Endothelial cell of umbilical vein (primary cell): ENCODE measurements around the gene CFAP97D1. TPM values are rescaled to one million over a fixed set of nuclear protein-coding genes. Genes with fewer than 3 reads are reported as not detected.

Experiments
- BruUV-seq: library from RNA; stranded (reverse); fragments of 400-500 nt; replicated peaks from 2 replicates; lab custom pipeline; 2021; lab: Mats Ljungman, UMichigan
- CTCF ChIA-PET: fragments of 300-600, 350-600 bp; sonication (Branson Sonifier 250); formaldehyde crosslinking; loops from one replicate; lab custom pipeline; 2021; ENCODE audit warnings: antibody characterized with exemption, inconsistent platforms; lab: Charles Lee
- POLR2A ChIA-PET: fragments of 300-600, 350-600 bp; sonication (Branson Sonifier 250); formaldehyde crosslinking; loops from one replicate; lab custom pipeline; 2021; ENCODE audit warnings: antibody characterized with exemption, inconsistent platforms; lab: Charles Lee
- DNase-seq: peaks from one replicate; pipeline ENCODE4 v3.0.0-alpha.2; 2011; ENCODE audit warnings: low read depth, low spot score
- FAIRE-seq: peaks from 2 replicates; lab custom pipeline; 2011; peaks lifted over from hg19 to GRCh38; lab: Jason Lieb, UNC
- H2AFZ ChIP-seq: 2 replicates; pipeline ENCODE4 v1.6.0; 2012; ENCODE audit warnings: low read depth, low read length, control low read depth, inconsistent platforms
- H3K27ac ChIP-seq: 2 replicates; pipeline ENCODE4 v1.5.1; 2011; ENCODE audit warnings: low read depth, mild to moderate bottlenecking, control low read depth, low read length, moderate library complexity; ENCODE audit not compliant: insufficient read depth
- H3K27me3 ChIP-seq, 2 experiments: 2 replicates each; pipeline versions ENCODE4 v1.6.0 to v1.6.1; 2011; ENCODE audit warnings: low read length in 2 of 2, mixed read lengths in 1 of 2; ENCODE audit not compliant: control insufficient read depth in 2 of 2, insufficient read depth in 2 of 2
- H3K36me3 ChIP-seq, 2 experiments: 2 replicates in 1 of 2; 3 replicates in 1 of 2; pipeline ENCODE4 v1.5.1; 2011; ENCODE audit warnings: low read length in 2 of 2, mild to moderate bottlenecking in 1 of 2, moderate library complexity in 1 of 2; ENCODE audit not compliant: control insufficient read depth in 2 of 2, insufficient read depth in 2 of 2; ENCODE audit errors: extremely low read depth in 1 of 2
- H3K4me1 ChIP-seq: 3 replicates; pipeline ENCODE4 v1.5.1; 2011; ENCODE audit warnings: mild to moderate bottlenecking, low read length; ENCODE audit not compliant: control insufficient read depth, insufficient read depth; ENCODE audit errors: extremely low read depth
- H3K4me2 ChIP-seq: 2 replicates; pipeline ENCODE4 v1.6.1; 2011; ENCODE audit warnings: low read length, control low read depth, mixed read lengths; ENCODE audit not compliant: insufficient read depth
- H3K4me3 ChIP-seq, 3 experiments: fragments of 200-600 bp in 1 of 3; sonication (generic), shearing (Covaris generic) in 1 of 3; replicated peaks in 1 of 3; 2 replicates each; pipeline ENCODE4 v1.5.1; 2011 to 2016; ENCODE audit warnings: control low read depth in 3 of 3, low read length in 3 of 3, mild to moderate bottlenecking in 2 of 3, inconsistent platforms in 1 of 3, low read depth in 1 of 3, moderate library complexity in 1 of 3; ENCODE audit not compliant: insufficient read depth in 1 of 3
- H3K79me2 ChIP-seq: 2 replicates; pipeline ENCODE4 v1.6.0; 2012; ENCODE audit warnings: low read length, inconsistent platforms; ENCODE audit not compliant: control insufficient read depth, insufficient read depth
- H3K9ac ChIP-seq: replicated peaks from 2 replicates; pipeline ENCODE3; 2011; ENCODE audit warnings: low read length, control low read depth; ENCODE audit not compliant: insufficient read depth; ENCODE audit errors: extremely low read depth
- H3K9me1 ChIP-seq: replicated peaks from 3 replicates; pipeline ENCODE4 v1.6.0; 2011; ENCODE audit warnings: mild to moderate bottlenecking, low read length; ENCODE audit not compliant: control insufficient read depth, insufficient read depth; ENCODE audit errors: extremely low read depth
- H3K9me3 ChIP-seq: replicated peaks from 2 replicates; pipeline ENCODE4 v1.5.1; 2012; ENCODE audit warnings: low read length, inconsistent platforms; ENCODE audit not compliant: control insufficient read depth, insufficient read depth
- H4K20me1 ChIP-seq: replicated peaks from 2 replicates; pipeline ENCODE3; 2011; ENCODE audit warnings: mild to moderate bottlenecking, low read length; ENCODE audit not compliant: control insufficient read depth, insufficient read depth; ENCODE audit errors: extremely low read depth
- EZH2 ChIP-seq: IDR thresholded peaks from 2 replicates; pipeline ENCODE4 v1.6.1; 2012; ENCODE audit warnings: borderline replicate concordance, low read depth, mild to moderate bottlenecking, moderate library complexity, low read length, inconsistent platforms; ENCODE audit not compliant: severe bottlenecking
- FOS ChIP-seq: IDR thresholded peaks from 2 replicates; pipeline ENCODE4 v1.6.1; 2011; ENCODE audit warnings: mild to moderate bottlenecking, low read length, moderate library complexity, borderline replicate concordance; ENCODE audit not compliant: insufficient read depth
- GATA2 ChIP-seq: IDR thresholded peaks from 2 replicates; pipeline ENCODE4 v1.7.0; 2011; ENCODE audit warnings: low read depth, mild to moderate bottlenecking, moderate library complexity, mixed read lengths, low read length; ENCODE audit not compliant: insufficient read length, insufficient read depth
- JUN ChIP-seq: IDR thresholded peaks from 2 replicates; pipeline ENCODE4 v1.6.1; 2011; ENCODE audit warnings: borderline replicate concordance, low read depth; ENCODE audit not compliant: insufficient read length, insufficient read depth
- MYC ChIP-seq: IDR thresholded peaks from one replicate; pipeline ENCODE4 v1.6.1; 2011; ENCODE audit warnings: mild to moderate bottlenecking, low read depth, low read length
- POLR2A ChIP-seq: IDR thresholded peaks from 2 replicates; pipeline ENCODE4 v1.6.1; 2012; ENCODE audit warnings: low read depth, mild to moderate bottlenecking, control low read depth, low read length
- POLR2AphosphoS5 ChIP-seq: IDR thresholded peaks from 2 replicates; pipeline ENCODE4 v1.6.1; 2012; ENCODE audit warnings: low read depth, mild to moderate bottlenecking, control low read depth, low read length, moderate library complexity; ENCODE audit not compliant: insufficient read depth
- dilution Hi-C: fragments of 300-500 bp; cut with MboI; formaldehyde crosslinking; loops from one replicate; pipeline ENCODE4 v1.15.0; 2019; ENCODE audit warnings: low sequenced_read_pairs; ENCODE audit not compliant: extremely low pct_ligation_motif_present
- intact Hi-C: fragments of 100-400 bp; cut with micrococcal nuclease; formaldehyde crosslinking; loops from one replicate; pipeline ENCODE4 v1.10.0; 2022
- polyA plus RNA-seq, 4 experiments: library from polyadenylated mRNA; depleted of rRNA in 3 of 4; stranded (reverse) in 3 of 4; unstranded in 1 of 4; fragments of >200 nt; gene quantifications; 2 replicates each; pipeline versions ENCODE4 v1.2.1 to v1.2.3, GENCODE V29; 2011 to 2012; ENCODE audit warnings: missing spikeins in 1 of 4
- total RNA-seq: library from RNA; stranded (reverse); gene quantifications from 2 replicates; pipeline ENCODE4 v1.2.3, GENCODE V29; 2021
- TF ChIP-seq, protein P1 (sequence below), 2 donors: IDR thresholded peaks; 1 replicate in 1 of 2; 2 replicates in 1 of 2; pipeline ENCODE4 v1.5.1; 2011; ENCODE audit warnings: low read length in 2 of 2, mild to moderate bottlenecking in 2 of 2, moderate library complexity in 2 of 2, control low read depth in 1 of 2, inconsistent platforms in 1 of 2, low read depth in 1 of 2; ENCODE audit not compliant: insufficient read depth in 1 of 2; ENCODE audit errors: extremely low read depth in 1 of 2
- TF ChIP-seq, protein P2 (sequence below): IDR thresholded peaks from 2 replicates; pipeline ENCODE4 v1.6.1; 2011; ENCODE audit not compliant: insufficient read depth, insufficient read length

CFAP97D1 gene
- total and polyA plus RNA-seq, 2 donors (not counting 3 experiments of a cell fraction or from before 2014, with no cell fraction given) = not detected

DNA sequence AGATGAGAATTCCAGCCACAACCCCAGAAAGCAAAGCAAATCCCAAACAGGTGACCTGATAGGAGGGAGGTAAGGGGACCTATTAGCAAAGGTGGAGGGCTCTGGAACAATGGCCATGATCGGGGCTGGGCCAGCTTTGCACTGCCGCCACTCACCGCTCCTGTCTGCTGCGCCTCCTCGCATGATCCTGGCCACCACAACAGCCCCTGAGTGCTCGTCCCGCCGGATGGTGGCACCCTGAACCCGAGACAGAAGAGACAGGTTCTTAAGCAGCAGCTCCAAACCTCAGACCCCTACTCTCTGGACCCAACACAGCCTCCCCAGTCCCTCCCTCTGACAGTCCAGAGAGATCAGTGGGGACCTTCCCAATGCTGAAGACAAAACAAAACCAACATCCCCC is 47.4 kb downstream of the CFAP97D1 start:
- no TSS peak for BruUV-seq
- H2AFZ ChIP-seq = no peak overlapping the region
- intact Hi-C loops = no loop called here
- H3K27me3 ChIP-seq = no peaks in the 10 kb centered on the region
- H3K9me1 ChIP-seq = no peaks in the 10 kb centered on the region
- no peak for TF ChIP-seq FOS
- TF ChIP-seq JUN = no peak
- TF ChIP-seq, protein P1, sequence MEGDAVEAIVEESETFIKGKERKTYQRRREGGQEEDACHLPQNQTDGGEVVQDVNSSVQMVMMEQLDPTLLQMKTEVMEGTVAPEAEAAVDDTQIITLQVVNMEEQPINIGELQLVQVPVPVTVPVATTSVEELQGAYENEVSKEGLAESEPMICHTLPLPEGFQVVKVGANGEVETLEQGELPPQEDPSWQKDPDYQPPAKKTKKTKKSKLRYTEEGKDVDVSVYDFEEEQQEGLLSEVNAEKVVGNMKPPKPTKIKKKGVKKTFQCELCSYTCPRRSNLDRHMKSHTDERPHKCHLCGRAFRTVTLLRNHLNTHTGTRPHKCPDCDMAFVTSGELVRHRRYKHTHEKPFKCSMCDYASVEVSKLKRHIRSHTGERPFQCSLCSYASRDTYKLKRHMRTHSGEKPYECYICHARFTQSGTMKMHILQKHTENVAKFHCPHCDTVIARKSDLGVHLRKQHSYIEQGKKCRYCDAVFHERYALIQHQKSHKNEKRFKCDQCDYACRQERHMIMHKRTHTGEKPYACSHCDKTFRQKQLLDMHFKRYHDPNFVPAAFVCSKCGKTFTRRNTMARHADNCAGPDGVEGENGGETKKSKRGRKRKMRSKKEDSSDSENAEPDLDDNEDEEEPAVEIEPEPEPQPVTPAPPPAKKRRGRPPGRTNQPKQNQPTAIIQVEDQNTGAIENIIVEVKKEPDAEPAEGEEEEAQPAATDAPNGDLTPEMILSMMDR (IDR thresholded peaks at IDR 0.05; ENCODE audit: extremely low read depth in 1 of 2, insufficient read depth in 1 of 2, low read depth in 1 of 2, low read length in 2 of 2) = no peak
- TF ChIP-seq EZH2 = no peak
- no peak for TF ChIP-seq POLR2AphosphoS5
- TF ChIP-seq, protein P2, sequence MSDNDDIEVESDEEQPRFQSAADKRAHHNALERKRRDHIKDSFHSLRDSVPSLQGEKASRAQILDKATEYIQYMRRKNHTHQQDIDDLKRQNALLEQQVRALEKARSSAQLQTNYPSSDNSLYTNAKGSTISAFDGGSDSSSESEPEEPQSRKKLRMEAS = no peak
- no peak for TF ChIP-seq MYC
- TF ChIP-seq POLR2A = no peak
- no peak for TF ChIP-seq GATA2
- H3K9me3 ChIP-seq = no peaks in the 10 kb centered on the region
- peaks cover 2 to 5% of the 10 kb centered on the region in 2 experiments for H3K36me3 ChIP-seq
- FAIRE-seq (no peak), DNase-seq (no peak)
- no peaks in the 10 kb centered on the region for H4K20me1 ChIP-seq
- dilution Hi-C loops = no loop called here
- no peaks in the 10 kb centered on the region for H3K79me2 ChIP-seq
- no peak overlapping the region for H3K27ac ChIP-seq
- H3K9ac ChIP-seq = no peak overlapping the region
- H3K4me2 ChIP-seq = no peak overlapping the region
- no peaks in the 10 kb centered on the region for H3K4me1 ChIP-seq
- CTCF ChIA-PET = interaction anchor here (2.3 kb wide), 1 partner anchor 38 kb away, joined by 7 read pairs; no protein-coding TSS in a partner anchor
- POLR2A ChIA-PET = no interaction called here
- no peak overlapping the region for H3K4me3 ChIP-seq
